Activated CD4-positive, alpha-beta T cell treated with anti-CD3 and anti-CD28 coated beads for 1 hour (primary cell): ENCODE measurements around the gene TYW1.
"Not testable (repeated sequence)": the region's sequence is repeated elsewhere in the genome, so short reads cannot be mapped to it uniquely, and the experiment has no call there.

ENCODE experiments used
- DNase-seq: peaks from one replicate; pipeline ENCODE4 v3.0.0-alpha.2; 2020

Gene TYW1, protein sequence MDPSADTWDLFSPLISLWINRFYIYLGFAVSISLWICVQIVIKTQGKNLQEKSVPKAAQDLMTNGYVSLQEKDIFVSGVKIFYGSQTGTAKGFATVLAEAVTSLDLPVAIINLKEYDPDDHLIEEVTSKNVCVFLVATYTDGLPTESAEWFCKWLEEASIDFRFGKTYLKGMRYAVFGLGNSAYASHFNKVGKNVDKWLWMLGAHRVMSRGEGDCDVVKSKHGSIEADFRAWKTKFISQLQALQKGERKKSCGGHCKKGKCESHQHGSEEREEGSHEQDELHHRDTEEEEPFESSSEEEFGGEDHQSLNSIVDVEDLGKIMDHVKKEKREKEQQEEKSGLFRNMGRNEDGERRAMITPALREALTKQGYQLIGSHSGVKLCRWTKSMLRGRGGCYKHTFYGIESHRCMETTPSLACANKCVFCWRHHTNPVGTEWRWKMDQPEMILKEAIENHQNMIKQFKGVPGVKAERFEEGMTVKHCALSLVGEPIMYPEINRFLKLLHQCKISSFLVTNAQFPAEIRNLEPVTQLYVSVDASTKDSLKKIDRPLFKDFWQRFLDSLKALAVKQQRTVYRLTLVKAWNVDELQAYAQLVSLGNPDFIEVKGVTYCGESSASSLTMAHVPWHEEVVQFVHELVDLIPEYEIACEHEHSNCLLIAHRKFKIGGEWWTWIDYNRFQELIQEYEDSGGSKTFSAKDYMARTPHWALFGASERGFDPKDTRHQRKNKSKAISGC

DNA sequence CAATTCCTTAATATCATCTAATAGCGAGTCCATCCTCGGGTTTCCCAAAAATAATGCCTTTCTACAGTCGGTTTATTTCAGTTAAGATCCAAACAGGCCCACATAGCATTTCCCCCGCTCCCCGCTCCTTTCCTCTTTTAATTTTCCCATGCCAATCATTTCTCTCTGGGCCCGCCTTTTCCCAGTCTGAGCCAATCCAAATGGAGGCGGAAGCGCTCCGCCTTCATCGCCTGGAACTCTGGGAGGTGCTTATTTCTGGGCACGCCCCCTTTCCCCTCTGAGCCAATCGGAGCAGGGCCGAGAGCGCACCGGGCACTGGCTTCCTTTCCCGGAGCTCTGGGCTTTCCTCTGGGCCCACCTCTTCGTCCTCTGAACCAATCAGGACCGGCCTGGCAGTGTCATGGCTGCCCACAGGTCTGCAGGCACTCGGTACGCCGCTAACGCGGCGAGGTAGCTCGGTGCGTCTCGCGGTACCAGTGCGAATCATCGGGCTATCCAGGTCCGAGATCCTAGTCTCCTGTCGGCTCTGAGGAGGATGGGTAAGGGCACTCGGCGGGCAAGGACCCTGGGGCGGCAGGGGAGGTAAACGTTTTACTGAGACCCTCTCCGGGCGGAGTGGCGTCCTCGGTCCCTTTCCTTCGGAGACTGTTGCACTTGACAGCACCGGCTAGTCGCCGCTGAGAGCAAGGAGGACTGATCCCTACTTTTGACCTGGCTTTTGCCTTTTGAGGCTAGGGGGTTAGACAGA lies at the start of gene TYW1:
Gene TYW1, plus strand, starts transcription at position 390 of the 748 bp plus-strand sequence. Its CDS starts 146 bp downstream, at position 536.
- peak; percentile 96 for DNase-seq

DNA sequence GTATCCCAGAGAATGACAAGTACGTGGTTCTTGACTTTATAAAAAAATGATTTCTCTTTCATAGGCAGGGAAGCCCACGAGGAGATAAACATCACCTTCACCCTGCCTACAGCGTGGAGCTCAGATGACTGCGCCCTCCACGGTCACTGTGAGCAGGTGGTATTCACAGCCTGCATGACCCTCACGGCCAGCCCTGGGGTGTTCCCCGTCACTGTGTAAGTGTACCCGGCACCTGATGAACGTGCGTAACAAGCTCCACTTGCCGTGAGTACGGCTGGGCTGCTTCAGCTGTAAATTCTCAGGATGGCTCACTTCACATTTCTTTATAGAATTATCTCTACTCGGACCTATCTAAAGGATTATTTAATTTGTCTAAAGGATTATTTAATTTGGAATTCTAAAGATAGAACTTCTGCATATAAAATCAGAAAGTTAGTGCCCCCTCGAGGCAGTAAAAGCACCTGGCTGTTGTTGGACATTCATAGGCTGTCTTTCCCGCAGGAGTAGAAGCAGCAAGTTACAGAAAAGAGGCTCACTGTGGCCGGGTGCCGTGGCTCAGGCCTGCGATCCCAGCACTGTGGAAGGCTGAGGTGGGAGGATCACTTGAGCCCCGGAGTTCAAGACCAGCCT lies 48.0 kb upstream of the TYW1 start:
- DNase-seq: no peak

DNA sequence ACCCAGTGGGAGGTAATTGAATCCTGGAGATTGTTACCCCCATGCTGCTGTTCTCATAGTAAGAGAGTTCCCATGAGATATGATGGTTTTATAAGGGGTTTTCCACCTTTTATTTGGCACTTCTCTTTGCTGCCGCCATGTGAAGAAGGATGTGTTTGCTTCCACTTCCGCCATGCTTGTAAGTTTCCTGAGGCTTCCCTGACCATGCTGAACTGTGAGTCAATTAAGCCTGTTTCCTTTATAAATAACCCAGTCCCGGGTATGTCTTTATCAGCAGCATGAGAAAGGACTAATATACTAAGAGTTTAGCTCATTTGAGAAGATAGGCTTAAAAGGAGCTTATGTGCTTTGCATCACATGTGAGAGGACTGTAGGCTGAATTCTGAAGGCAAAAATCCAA lies 46.3 kb upstream of the TYW1 start:
- DNase-seq: no peak

DNA sequence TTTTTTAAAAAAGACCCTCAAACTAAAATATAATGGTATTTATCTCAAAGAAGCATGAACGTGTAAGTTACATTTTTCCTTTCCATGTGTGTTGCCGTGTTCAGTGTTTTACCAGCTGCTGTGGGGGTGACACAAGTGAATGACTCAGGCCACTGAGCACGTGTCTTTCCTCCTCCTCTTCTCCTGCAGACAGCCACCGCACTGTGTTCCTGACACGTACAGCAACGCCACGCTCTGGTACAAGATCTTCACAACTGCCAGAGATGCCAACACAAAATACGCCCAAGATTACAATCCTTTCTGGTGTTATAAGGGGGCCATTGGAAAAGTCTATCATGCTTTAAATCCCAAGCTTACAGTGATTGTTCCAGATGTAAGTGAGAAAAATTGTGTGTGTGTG lies 45.9 kb upstream of the TYW1 start:
- no peak for DNase-seq

DNA sequence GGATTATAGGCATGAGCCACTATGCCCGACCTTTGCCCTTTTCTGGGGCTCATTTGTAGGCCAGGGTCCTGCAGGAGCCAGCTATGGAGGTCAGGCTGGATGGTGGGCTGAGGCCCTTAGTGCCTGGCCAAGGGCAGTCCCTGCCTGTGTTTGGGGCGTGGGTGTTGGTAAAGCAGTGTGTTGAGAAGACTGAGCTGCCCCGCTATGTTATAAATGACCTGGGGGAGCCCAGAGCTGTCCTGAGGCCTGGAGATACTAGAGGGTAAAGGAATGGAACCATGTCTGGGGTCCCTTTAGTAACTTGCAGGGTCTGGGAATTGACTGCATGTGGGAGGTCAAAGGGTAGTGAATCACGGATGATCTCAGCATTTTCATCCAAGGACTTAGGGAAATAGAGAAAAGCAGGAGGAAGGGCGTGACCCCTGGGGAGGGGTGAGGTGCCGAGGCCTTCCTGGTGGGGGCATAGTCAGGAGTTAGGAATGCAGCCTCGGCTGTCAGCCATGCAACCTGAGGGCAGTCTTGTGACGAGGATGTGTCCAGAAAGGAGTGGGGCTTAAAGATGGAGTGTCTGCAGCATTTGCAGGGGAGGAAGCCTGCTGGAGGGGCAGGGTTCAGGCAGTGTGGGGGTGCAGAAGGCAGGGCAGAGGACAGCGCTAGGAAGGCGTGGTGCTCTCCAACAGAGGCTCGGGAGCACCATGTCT lies 44.1 kb upstream of the TYW1 start:
- DNase-seq: no peak

DNA sequence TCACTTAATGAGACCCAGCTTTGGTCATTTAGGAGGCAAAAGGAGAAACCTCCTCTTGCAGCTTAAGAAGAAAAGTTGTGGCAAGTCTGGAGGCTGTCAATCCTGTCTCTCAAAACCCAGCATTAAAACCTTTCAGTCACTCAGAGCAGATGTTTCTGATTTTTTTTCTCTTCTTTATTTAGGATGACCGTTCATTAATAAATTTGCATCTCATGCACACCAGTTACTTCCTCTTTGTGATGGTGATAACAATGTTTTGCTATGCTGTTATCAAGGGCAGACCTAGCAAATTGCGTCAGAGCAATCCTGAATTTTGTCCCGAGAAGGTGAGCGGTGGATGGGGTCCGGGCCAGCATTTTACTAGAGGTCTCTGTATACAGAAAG lies 43.6 kb upstream of the TYW1 start:
- DNase-seq: no peak

DNA sequence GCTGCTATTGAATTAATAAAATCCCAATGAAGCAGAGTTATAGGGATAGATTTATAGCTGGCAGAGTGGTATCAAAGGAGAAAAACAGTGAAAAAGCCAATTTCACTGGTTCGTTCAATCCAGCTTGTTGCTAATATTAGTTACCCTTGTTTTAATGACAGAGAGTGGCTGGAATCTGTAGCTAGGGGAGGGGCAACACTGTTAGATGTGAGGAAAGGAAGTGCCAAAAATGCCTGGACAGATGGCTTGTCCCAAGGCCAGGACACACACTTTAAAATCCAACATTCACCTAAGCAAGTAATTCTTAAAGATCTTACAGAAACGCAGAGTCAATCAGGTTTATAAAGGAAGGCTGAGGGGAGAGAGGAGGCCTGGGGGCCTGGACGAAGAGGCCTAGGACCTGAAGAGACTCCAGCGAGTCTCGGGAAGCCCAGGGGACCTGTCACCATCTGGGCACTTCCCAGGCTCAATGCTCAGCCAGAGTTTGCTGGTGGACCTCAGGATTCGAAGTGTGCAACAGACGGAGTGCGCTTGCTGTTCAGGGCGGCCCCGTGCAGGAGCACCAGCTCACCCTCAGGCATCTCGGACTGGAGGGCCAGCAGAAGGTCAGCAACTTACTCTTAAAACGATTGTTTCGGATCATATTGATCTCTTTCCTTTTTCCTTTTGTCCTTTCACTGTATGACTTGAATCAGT lies 38.9 kb upstream of the TYW1 start:
- no peak for DNase-seq

DNA sequence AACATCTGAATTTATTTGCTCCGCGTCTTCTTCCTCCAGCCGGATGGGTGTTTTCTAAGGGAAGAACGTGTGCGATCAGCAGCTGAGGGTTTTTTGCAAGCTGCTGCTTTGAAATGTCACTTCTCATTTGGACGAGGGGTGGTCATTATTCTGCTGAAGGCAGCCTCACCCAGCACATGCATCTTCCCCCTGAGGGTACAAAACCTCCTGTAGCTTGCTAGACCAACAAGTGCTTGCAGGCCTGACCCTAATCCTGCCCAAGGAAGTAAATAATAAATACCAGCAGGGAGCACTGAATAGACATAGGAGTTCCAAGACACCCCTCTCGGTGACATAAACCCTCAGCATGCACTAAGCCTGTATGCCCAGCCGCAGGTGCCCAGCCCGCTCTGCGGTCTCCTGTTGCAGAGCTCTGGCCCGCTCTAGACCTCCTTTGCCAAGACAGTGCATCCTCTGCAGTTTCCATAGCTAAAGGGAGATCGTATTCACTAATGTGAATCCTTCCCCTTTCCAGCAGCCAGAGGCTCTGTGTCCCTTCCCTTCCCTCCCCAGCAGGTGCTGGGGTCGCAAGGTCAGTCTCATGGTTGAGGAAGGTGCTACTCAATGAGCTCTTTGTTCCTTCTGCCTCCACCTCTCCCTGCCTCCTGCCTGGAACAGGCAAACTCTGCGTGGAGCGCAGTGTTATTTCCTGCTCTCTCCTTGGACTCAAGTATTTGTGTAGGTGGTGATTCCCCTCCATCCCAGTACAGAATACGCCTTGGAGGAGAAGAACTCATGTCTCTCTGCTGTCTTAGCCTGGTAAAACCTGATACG lies 37.9 kb upstream of the TYW1 start:
- no peak for DNase-seq

DNA sequence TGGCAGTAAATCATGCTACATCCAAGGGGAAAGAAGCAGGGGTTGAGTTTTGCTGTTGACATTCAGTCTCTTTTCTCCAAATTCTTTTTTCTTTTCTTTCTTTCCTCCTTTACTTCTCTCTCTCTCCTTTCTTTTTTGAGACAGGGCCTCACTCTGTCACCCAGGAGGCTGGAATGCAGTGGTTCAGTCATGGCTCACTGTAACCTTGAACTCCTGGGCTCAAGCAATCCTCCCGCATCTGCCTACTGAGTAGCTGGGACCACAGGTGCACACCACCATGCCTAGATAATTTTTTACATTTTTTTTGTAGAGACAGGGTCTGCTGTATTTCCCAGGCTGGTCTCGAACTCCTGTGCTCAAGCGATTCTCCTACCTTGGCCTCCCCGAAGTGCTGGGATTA lies 36.4 kb upstream of the TYW1 start:
- DNase-seq: no peak

DNA sequence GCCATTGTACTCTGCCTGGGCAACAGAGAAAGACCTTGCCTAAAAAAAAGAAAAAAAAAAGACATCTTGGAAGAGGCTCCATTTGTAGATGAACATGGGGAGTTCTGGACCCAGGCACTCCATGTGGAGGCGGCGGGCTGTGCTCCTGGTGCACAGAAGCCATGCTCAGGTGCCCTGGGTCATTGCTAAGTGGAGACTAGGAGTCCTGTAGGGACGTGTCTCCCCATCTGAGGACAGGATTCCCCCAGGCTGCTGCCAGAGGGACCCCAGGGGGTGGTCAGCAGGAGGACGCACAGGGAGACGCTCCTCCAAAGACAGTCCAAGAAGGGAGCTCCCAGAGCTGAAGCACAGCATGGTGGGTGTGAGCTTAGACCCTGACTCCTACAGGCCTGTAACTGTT lies 35.5 kb upstream of the TYW1 start:
- no peak for DNase-seq

DNA sequence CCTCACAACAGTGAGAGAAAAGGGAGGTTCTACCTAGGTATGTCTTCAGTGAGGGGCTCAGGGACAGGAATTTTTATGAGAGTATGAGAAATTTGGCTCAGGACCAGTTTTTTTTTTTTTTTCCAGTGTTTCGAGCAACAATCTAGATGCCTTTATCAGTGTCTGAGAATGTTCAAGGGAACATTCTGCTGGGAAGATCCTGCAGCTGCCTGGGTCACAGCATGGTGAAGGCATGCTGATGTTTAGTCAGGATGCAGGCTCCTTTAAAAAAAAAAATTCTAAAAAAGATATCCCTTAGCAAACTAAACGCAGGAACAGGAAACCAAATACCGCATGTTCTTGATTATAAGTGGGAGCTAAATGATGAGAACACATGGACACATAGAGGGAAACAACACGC lies 32.2 kb upstream of the TYW1 start:
- DNase-seq: no peak

DNA sequence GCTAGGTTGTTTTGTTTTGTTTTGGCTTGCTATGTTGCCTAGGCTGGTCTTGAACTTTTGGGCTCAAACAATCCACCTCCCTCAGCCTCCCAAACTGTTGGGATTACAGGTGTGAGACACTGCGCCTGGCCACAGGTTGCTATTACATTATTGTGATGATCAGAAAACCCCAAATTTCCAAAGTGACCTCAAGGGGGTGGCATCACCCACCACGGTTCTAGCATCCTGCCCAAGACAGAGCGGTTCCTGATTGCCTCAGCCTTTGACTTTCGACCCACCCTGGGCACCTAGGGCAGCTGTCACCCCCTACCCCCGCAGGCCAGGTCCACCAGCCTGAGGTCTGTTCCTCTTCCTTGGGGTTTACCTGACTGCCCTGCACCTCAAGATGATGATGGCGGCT lies 29.6 kb upstream of the TYW1 start:
- DNase-seq: no peak

DNA sequence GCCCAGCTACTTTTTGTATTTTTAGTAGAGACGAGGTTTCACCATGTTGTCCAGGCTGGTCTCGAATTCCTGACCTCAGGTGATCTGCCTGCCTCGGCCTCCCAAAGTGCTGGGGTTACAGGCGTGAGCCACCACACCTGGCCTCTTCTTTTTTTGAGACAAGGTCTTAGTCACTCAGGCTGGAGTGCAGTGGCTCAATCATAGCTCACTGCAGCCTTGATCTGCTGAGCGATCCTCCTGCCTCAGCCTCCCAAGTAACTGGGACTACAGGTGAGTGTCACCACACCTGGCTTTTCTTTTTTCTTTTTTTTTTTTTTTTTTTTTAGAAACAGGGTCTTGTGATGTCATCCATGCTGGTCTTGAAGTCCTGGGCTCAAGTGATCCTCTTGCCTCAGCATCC lies 27.6 kb upstream of the TYW1 start:
- not testable (repeated sequence) for DNase-seq

DNA sequence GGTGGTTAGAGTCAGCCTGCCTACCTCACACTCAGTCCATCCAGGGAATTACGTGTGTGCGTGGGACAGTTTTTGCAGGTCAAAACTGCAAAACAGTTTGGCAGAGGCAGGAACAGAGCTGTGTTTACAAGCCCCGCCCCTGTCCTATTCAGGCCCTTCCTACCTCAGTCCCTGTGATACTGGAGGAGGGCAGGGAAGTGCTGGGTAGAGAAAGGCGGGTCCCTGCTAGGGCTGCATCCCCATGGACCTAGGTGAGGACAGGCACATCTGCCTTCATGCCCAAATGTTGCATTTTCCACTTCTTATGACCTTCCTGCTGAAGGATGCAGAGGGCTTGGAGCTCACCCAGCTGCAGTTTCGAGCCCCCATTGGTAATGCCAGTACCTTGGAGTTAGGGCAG lies 26.3 kb upstream of the TYW1 start:
- DNase-seq: no peak

DNA sequence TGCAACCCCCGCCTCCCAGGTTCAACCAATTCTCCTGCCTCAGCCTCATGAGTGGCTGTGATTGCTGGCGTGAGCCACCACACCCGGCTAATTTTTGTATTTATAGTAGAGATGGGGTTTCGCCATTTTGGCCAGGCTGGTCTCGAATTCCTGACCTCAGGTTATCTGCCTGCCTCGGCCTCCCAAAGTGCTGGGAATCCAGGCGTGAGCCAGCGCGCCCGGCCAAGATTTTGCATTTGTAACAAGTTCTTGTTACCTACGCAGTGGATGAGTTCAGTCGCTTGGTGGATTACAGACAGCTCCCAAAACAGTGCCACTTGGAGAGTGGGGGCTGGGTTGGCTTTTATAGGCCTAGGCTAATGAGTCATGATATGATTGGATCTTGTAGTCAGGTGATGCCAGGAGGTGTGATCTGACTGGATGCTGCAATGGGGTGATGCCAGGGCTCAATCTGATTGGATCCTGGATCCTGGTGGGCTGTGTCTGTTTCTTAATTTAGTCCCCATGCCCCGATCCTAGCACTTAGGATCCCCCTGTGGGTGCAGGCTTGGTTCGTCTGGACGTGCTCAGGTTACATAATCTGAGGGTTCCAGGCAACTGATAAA lies 21.5 kb upstream of the TYW1 start:
- no peak for DNase-seq

DNA sequence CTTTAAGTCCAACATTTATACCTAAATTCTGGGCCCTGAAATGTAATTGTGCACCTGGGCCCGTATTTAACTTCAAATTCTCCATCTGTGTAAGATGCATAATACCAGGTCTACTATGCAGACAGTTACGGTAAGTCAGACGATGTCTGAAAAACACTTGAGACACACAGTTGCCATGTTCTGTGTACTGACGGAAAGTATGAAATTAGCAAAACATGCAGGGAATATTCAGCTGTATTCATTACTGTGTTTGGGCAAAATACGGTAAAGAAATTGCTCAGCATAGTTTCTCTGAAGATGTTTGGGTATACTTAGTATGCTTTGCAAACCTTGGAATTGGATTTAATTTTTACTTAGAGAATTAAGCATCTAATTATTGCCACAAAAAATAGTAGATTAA lies 18.3 kb upstream of the TYW1 start:
- not testable (repeated sequence) for DNase-seq

DNA sequence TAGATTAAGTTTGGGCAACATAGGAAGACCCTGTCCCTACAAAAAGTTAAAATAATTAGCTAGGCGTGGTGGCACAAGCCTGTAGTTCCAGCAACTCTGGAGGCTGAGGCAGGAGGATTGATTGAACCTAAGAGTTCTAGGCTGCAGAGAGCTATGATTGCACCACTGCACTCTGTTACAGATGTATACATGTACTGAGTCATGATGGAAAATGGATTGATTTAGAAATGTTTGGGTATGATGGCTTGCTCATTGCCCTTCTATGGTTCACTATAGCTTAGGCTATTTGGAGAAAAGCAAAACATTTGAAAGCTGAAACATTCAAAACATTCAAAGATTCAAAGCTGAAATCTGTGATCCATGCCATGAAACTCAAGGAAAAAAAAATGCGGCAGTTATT lies 17.6 kb upstream of the TYW1 start:
- DNase-seq: not testable (repeated sequence)

DNA sequence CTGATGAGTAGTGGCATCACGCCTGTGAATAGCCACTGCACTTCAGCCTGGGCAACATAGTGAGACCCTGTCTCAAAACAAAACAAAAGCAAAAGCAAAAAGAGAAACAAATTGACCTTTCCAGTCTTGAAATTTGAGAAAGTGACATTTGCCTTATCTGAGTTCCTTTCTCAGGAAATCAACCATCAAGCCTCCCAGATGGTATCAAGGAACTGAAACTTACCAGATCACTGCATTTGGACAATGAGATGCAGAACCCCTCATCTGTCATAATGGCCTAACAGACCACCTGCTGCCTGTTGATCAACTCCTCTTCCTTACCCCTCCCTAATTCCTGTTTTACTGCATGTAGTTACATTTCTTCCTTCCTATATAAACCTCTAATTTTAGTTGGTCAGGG lies 16.3 kb upstream of the TYW1 start:
- DNase-seq: not testable (repeated sequence)

DNA sequence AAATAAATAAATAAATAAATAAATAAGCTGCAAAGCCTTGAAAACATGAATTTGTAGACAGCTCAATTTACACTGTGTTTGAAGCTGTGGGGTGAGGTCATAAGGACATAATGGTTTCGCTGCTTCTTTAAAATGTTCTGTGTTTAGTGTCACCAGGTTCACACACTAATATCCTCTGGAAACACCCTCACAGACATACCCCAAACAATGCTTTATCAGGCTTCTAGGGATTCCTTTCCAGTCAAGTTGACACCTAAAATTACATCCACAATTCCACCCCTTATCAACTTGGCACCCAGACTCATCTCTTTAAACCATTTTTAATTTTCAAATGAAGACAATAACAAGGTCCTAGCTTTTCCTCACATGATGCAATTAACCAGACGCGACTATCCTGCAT lies 7.1 kb upstream of the TYW1 start:
- DNase-seq: not testable (repeated sequence)

DNA sequence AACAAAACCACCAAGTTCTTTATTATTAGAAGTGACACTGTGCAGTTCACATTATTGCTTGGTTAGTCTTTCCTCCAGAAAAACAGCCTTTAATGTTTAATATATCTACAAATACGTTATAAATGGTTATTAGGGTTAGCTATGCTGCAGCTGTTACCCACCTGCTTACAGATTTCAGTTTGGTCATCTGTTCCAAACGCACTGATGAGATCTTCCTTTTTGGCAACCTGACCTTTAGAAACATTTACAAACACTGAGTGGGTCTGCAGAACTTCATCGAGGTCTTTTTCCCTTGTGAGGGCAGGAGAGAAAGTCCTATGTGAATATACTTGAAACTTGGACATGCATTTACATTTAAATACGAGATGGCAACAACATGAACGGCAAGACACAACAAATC lies 2.6 kb upstream of the TYW1 start:
- DNase-seq: not testable (repeated sequence)

DNA sequence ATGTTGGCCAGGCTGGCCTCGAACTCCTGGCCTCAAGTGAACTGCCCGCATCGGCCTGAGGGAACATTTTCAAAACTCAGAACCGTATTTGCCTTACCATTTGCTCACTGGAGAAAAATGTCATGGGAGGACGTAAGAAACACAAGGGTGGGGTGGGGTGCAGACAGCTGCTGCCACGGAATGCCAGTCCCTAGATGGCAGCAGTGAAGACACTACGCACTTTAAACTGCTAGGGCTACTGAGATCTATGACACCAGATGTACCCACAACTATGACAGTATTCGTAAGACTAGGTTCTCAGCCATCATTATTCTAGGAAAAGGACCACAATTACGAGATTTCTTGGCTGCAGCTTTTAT lies 2.0 kb upstream of the TYW1 start:
- peak; percentile 47 for DNase-seq
